CD4-positive, CD25-positive, alpha-beta regulatory T cell (primary cell): ENCODE measurements around the gene PPP1R14D. TPM values are rescaled to one million over a fixed set of nuclear protein-coding genes. Genes with fewer than 3 reads are reported as not detected.

Experiments
- ATAC-seq, 2 donors: fragments of 150-1000 bp; cut with Tn5 transposase; one replicate each; pipeline ENCODE4 v1.10.0; 2021; ENCODE audit warnings: low read depth in 2 of 2, moderate number of reproducible peaks in 2 of 2, moderate library complexity in 1 of 2
- DNase-seq, 3 donors: peaks; one replicate each; pipeline versions ENCODE4 v3.0.0 to v3.0.0-alpha.2; 2012 to 2022; ENCODE audit warnings: mixed read lengths in 1 of 3
- H3K27ac ChIP-seq: one replicate; pipeline ENCODE4 v1.7.0; 2013; ENCODE audit warnings: mild to moderate bottlenecking, low read length; ENCODE audit not compliant: insufficient read depth, poor library complexity, severe bottlenecking
- H3K27me3 ChIP-seq: one replicate; pipeline ENCODE4 v1.7.0; 2013; ENCODE audit warnings: low read length; ENCODE audit not compliant: control insufficient read depth, insufficient read depth
- H3K36me3 ChIP-seq: one replicate; pipeline ENCODE4 v1.7.0; 2013; ENCODE audit warnings: mild to moderate bottlenecking, low read length, moderate library complexity; ENCODE audit not compliant: control insufficient read depth, insufficient read depth
- H3K4me1 ChIP-seq: 2 replicates; pipeline ENCODE4 v1.7.0; 2013; ENCODE audit warnings: mild to moderate bottlenecking, low read length; ENCODE audit not compliant: insufficient read depth, control insufficient read depth, poor library complexity, severe bottlenecking
- H3K4me3 ChIP-seq: one replicate; pipeline ENCODE4 v1.7.0; 2013; ENCODE audit warnings: low read depth, mild to moderate bottlenecking, low read length, moderate library complexity
- H3K9me3 ChIP-seq, 2 experiments: 1 replicate in 1 of 2; 2 replicates in 1 of 2; pipeline ENCODE4 v1.7.0; 2013; ENCODE audit warnings: low read length in 2 of 2, mild to moderate bottlenecking in 1 of 2, moderate library complexity in 1 of 2; ENCODE audit not compliant: control insufficient read depth in 2 of 2
- H3K27ac Mint-ChIP-seq, 3 donors: one replicate each; pipeline ENCODE4 v1.8.0; 2020 to 2022; ENCODE audit warnings: mild to moderate bottlenecking in 3 of 3, mixed read lengths in 3 of 3, moderate library complexity in 2 of 3
- H3K27me3 Mint-ChIP-seq: one replicate; pipeline ENCODE4 v1.8.0; 2022; ENCODE audit warnings: mild to moderate bottlenecking, mixed read lengths
- H3K36me3 Mint-ChIP-seq: one replicate; pipeline ENCODE4 v1.8.0; 2020; ENCODE audit warnings: mixed read lengths
- H3K4me1 Mint-ChIP-seq, 4 donors: one replicate each; pipeline ENCODE4 v1.8.0; 2020 to 2022; ENCODE audit warnings: mixed read lengths in 4 of 4, mild to moderate bottlenecking in 1 of 4
- H3K4me3 Mint-ChIP-seq, 4 donors: one replicate each; pipeline ENCODE4 v1.8.0; 2020 to 2022; ENCODE audit warnings: mild to moderate bottlenecking in 4 of 4, mixed read lengths in 4 of 4, moderate library complexity in 3 of 4
- H3K9me3 Mint-ChIP-seq, 7 donors: one replicate each; pipeline ENCODE4 v1.8.0; 2020 to 2022; ENCODE audit warnings: mixed read lengths in 7 of 7, mild to moderate bottlenecking in 3 of 7, moderate library complexity in 2 of 7
- polyA plus RNA-seq, 4 donors: library from polyadenylated mRNA; unstranded; fragments of 300-500 nt; fragmentation: Illumina TruSeq; gene quantifications; one replicate each; pipeline ENCODE4 v1.2.3, GENCODE V29; 2021
- total RNA-seq: library from RNA; stranded (reverse); gene quantifications from one replicate; pipeline ENCODE4 v1.2.3, GENCODE V29; 2022

Gene PPP1R14D, protein sequence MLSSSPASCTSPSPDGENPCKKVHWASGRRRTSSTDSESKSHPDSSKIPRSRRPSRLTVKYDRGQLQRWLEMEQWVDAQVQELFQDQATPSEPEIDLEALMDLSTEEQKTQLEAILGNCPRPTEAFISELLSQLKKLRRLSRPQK
- total RNA-seq = not detected
- not detected for polyA plus RNA-seq

DNA sequence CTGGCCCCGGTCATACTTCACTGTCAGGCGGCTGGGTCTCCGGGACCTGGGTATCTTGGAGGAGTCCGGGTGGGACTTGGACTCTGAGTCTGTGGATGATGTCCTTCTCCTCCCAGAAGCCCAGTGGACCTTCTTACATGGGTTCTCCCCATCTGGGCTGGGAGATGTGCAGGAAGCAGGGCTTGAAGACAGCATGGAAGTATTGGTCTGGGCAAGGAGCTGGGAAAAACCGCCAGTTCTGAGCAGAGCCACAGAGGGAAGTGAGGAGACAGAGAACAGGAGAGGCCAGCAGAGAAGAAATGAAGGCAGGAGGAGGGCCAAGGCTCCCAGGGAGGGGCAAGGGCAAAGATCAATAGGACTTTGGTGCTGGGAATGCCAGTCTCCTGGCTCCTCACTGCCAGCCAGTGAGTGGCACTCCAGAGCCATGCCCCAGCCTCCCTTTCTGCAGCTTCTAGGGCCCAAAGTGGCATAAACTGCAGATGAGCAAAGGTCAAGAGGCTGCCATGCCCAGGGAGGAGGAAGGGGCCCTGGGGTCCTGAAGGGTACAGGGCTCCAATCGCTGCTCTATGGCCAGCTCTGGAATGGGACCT lies at the start of gene PPP1R14D:
Gene PPP1R14D (minus strand): TSS at position 262 of the 590 bp plus-strand sequence. CDS start 67 bp downstream, at position 195.
- DNase-seq (no peak), ATAC-seq (no peak)
- no peaks in the 10 kb centered on the region for H3K9me3 ChIP-seq
- no peak within 1 kb of the TSS for H3K4me3 ChIP-seq
- H3K27me3 Mint-ChIP-seq = peaks cover 20% of the 10 kb centered on the region
- no peaks in the 10 kb centered on the region for H3K9me3 Mint-ChIP-seq
- no peaks in the 10 kb centered on the region for H3K36me3 ChIP-seq
- no peak within 1 kb of the TSS for H3K27ac ChIP-seq
- no peaks in the 10 kb centered on the region for H3K4me1 ChIP-seq
- H3K4me1 Mint-ChIP-seq = no peaks in the 10 kb centered on the region
- H3K36me3 Mint-ChIP-seq = no peaks in the 10 kb centered on the region
- H3K4me3 Mint-ChIP-seq = peak within 1 kb of the TSS in 1 of 4 donors; percentile 7
- H3K27ac Mint-ChIP-seq = no peak within 1 kb of the TSS
- peaks cover 7% of the 10 kb centered on the region for H3K27me3 ChIP-seq

DNA sequence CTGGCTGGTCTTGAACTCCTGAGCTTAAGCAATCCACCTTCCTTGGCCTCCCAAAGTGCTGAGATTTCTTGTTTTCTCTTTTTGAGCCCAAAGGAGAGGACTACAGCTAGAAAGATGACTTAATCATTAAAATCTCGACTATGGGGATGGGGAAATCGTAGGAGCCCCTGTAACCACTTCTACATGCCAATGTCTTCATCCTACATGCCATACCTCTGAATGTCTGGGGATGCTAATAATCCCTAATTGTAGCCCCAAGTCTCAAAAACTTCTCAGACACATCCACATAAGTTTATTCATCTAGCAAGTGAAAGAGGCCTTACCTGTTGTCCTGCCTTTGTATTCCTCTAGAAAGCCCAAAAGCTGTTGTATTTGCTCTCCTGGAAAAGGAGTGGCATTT lies 49.2 kb upstream of the PPP1R14D start:
- peaks cover 14% of the 10 kb centered on the region for H3K4me1 ChIP-seq
- Mint-ChIP-seq H3K36me3 (no peaks in the 10 kb centered on the region), H3K9me3 (peaks cover 0 to 1% (median 0%) of the 10 kb centered on the region in 7 donors), H3K27ac (no peak overlapping the region), H3K27me3 (peaks cover under 1% of the 10 kb centered on the region), H3K4me3 (no peak overlapping the region), H3K4me1 (peaks cover 0 to 8% (median 2%) of the 10 kb centered on the region in 4 donors)
- H3K27ac ChIP-seq = no peak overlapping the region
- no peaks in the 10 kb centered on the region for H3K36me3 ChIP-seq
- DNase-seq (no peak), ATAC-seq (no peak)
- no peaks in the 10 kb centered on the region for H3K27me3 ChIP-seq
- H3K9me3 ChIP-seq = no peaks in the 10 kb centered on the region
- no peak overlapping the region for H3K4me3 ChIP-seq

DNA sequence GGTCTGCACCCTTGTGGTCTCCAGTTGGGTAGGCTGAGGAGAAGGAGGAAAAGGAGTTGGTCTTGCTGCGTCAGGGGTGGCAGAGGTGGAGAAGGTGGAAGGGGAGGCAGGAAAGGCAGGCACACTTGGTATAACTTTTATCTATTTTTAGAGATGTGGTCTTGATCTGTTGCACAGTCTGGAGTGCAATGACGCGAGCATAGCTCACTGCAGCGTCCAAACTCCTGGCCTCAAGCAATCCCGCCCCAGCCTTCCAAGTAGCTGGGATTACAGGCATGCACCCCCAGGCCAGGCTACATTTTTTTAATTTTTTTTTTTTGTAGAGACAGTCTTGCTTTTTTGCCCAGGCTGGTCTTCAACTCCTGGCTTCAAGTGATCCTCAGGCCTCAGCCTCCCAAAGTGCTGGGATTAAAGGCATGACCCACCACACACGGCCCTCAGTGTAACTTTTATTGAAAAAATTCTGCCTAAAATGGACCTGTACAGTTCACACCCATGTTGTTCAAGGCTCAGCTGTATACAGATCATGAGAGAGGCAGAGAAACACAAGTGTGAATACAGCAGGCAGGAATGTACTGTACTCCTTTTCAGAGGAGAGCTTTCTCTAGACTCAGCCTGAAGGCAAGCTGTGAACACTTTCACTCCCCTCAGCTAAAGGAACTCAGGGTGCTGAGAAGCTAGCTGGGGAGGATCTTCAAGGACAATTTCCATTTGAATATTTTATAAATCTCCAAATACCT lies 47.7 kb upstream of the PPP1R14D start:
- H3K9me3 ChIP-seq = no peaks in the 10 kb centered on the region
- peaks cover 5% of the 10 kb centered on the region for H3K27me3 Mint-ChIP-seq
- H3K4me3 ChIP-seq = no peak overlapping the region
- H3K27me3 ChIP-seq = no peaks in the 10 kb centered on the region
- H3K4me1 ChIP-seq = peaks cover 14% of the 10 kb centered on the region
- H3K36me3 Mint-ChIP-seq = no peaks in the 10 kb centered on the region
- peaks cover 0 to 2% (median 0%) of the 10 kb centered on the region in 7 donors for H3K9me3 Mint-ChIP-seq
- ATAC-seq (no peak), DNase-seq (no peak)
- H3K27ac Mint-ChIP-seq = peak overlapping the region in 1 of 3 donors; percentile 20
- no peak overlapping the region for H3K27ac ChIP-seq
- no peaks in the 10 kb centered on the region for H3K36me3 ChIP-seq
- H3K4me3 Mint-ChIP-seq = peak overlapping the region in 3 of 4 donors; percentile 10 to 79 (median 12)
- H3K4me1 Mint-ChIP-seq = peaks cover 0 to 18% (median 2%) of the 10 kb centered on the region in 4 donors

DNA sequence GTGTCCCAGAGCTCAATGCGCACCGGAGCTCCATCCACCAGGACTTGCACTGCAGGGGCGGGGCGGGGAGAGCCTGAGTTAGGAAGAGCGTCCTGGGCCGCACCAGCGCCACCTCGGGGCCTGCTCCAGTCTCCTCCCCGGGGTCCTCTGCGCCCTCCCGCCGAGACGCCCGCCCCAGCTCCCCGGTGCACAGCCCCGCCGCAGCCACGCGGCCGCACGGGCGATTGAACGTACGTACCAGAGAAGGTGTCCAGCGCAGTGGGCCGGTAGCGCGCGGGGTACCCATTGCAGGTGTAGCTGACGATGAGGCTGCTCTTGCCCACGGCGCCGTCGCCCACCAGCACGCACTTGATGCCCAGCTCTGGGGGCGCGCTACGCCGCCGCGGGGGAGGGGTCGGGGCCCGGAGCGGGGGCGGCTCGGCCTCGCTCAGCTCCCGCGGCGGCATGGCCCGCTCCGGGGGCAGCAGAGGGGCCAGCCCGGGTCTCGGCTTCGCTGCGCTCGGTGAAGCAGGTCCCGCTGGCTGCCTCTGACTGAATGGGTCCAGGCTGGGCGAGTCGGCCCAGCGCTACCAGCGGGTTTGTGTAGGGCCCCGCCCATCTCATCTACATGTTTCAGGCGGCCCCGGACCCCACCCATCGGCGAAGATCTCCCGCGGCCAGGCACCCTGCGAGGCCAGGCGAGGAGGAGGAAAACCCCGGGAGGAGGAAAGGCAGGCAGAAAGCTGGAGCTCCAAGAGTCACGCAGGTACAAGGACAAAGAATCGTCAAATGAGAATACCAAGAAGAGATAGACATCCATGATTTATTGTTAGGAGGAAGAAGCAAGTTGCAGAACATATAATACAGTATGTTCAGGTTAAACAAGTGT lies 45.4 kb upstream of the PPP1R14D start, which contains the start of gene RHOV:
Gene RHOV (minus strand): TSS at position 541 of the 868 bp plus-strand sequence. CDS start 95 bp downstream, at position 446.
- Histone ChIP-seq H3K27me3 (no peaks in the 10 kb centered on the region), H3K9me3 (no peaks in the 10 kb centered on the region), H3K4me1 (peaks cover 14% of the 10 kb centered on the region), H3K4me3 (peak within 1 kb of the TSS; percentile 39), H3K27ac (no peak within 1 kb of the TSS), H3K36me3 (no peaks in the 10 kb centered on the region)
- Mint-ChIP-seq H3K27me3 (peaks cover 5% of the 10 kb centered on the region), H3K27ac (peak within 1 kb of the TSS in 1 of 3 donors; percentile 42), H3K4me1 (peaks cover 0 to 18% (median 2%) of the 10 kb centered on the region in 4 donors), H3K4me3 (peak within 1 kb of the TSS; percentile 86 to 90 (median 90)), H3K36me3 (no peaks in the 10 kb centered on the region), H3K9me3 (peaks cover 0 to 2% (median 0%) of the 10 kb centered on the region in 7 donors)
- DNase-seq = peak; percentile 45 to 62 (median 45)
- ATAC-seq = peak; percentile 73

DNA sequence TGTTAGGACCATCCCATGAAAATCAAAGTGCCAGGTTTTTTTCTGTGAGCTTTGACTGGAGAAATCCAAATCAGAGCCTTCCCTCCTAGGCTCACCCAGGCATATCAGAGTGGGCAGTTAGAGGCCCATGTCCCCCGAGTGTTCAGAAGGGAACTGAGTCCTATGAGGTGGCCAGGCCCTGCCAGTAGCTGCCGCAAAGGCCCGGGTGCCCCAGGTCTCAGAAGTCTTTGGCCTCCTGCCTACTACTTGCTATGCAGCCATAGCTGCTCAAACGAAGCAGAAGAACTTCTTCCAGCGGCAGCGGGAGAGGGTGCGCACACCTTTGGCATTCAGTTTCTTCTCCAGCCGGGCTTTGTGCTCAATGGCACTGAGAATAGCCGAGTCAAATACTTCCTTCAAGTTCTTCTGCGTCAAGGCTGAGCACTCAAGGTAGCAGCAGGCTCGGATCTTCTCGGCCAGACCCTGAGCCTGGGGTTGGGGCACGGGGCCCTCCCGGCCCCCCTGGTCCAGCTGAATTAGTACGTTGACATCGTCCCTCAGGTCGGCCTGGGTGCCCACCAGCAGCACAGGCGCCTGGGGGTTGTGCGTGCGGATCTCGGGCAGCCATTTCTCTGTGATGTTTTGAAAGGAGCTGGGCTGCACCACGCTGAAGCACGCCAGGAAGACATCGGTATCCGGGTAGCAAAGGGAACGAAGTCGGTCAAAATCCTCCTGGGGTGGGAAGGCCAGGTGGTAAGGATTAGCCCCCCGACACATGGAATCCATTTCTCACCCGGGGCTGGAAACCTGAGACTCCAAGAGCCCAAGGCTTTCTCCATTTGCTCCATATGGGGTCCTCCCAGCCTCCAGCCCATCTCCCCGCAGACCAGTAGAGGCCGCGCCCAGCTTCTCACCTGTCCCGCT lies 44.5 kb upstream of the PPP1R14D start:
- no peak overlapping the region for H3K27ac Mint-ChIP-seq
- Histone ChIP-seq H3K27me3 (no peaks in the 10 kb centered on the region), H3K4me3 (no peak overlapping the region), H3K4me1 (peaks cover 14% of the 10 kb centered on the region), H3K9me3 (no peaks in the 10 kb centered on the region), H3K27ac (no peak overlapping the region), H3K36me3 (no peaks in the 10 kb centered on the region)
- H3K27me3 Mint-ChIP-seq = peaks cover 5% of the 10 kb centered on the region
- peaks cover 0 to 18% (median 2%) of the 10 kb centered on the region in 4 donors for H3K4me1 Mint-ChIP-seq
- H3K9me3 Mint-ChIP-seq = peaks cover 0 to 2% (median 0%) of the 10 kb centered on the region in 7 donors
- no peak for DNase-seq
- no peak for ATAC-seq
- peak overlapping the region; percentile 75 to 90 (median 84) for H3K4me3 Mint-ChIP-seq
- H3K36me3 Mint-ChIP-seq = no peaks in the 10 kb centered on the region

DNA sequence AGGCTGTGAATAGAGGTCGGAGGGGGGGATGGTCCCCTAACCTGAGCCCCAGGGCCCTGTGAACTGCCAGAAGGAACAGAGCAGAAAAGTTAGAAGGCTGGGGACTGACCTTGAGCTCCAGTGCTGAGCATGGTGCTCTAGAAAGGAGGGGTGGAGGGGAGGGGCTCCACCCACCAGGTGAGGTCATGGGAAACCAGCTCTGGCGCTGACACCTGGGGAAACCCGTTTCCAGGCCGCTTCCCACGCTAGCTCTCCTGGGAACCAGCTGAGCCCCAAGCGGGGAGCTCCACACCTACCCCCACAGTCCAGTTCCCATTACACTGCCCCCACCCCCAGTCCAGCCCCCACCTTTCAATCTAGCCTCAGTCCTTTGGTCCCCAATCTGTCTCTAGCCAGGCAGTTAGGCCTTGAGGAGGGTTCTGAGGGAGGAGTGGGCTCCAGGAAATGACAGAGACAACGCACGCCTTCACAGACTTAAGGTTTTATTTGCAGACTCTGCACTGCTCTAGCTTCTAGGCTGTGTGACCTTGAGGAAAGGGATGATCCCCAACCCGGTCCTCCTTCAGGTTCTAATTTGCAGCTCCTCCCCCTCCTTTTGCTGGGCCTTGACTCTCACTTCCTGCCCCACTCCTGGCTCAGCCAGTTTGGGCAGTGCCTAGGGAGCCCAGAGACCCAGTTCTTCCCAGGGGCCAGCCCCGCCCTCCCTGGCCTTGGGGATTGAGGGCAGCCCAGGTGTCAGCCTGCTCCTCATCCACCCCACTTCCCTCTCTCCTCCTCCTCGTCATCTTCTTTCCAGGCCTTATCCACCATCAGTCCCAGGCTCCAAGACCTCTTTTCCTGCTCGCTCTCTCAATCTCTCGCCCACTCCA lies 43.5 kb upstream of the PPP1R14D start:
- peak overlapping the region; percentile 58 to 86 (median 70) for H3K4me3 Mint-ChIP-seq
- no peak overlapping the region for H3K27ac ChIP-seq
- H3K27me3 Mint-ChIP-seq = peaks cover 5% of the 10 kb centered on the region
- no peaks in the 10 kb centered on the region for H3K36me3 ChIP-seq
- peak overlapping the region; percentile 12 to 76 (median 28) for H3K27ac Mint-ChIP-seq
- H3K27me3 ChIP-seq = no peaks in the 10 kb centered on the region
- H3K4me1 Mint-ChIP-seq = peaks cover 0 to 18% (median 2%) of the 10 kb centered on the region in 4 donors
- H3K4me3 ChIP-seq = no peak overlapping the region
- no peaks in the 10 kb centered on the region for H3K36me3 Mint-ChIP-seq
- DNase-seq (no peak), ATAC-seq (no peak)
- peaks cover 0 to 2% (median 0%) of the 10 kb centered on the region in 7 donors for H3K9me3 Mint-ChIP-seq
- peaks cover 14% of the 10 kb centered on the region for H3K4me1 ChIP-seq
- no peaks in the 10 kb centered on the region for H3K9me3 ChIP-seq
